ENCODE results near the gene TAS1R2. TPM values are rescaled to one million over a fixed set of nuclear protein-coding genes. Genes with fewer than 3 reads are reported as not detected.
"Not testable (repeated sequence)": the region's sequence is repeated elsewhere in the genome, so short reads cannot be mapped to it uniquely, and the experiment has no call there.

Gene TAS1R2
- total and polyA plus RNA-seq, 5 donors from 2014 or later = not detected

DNA sequence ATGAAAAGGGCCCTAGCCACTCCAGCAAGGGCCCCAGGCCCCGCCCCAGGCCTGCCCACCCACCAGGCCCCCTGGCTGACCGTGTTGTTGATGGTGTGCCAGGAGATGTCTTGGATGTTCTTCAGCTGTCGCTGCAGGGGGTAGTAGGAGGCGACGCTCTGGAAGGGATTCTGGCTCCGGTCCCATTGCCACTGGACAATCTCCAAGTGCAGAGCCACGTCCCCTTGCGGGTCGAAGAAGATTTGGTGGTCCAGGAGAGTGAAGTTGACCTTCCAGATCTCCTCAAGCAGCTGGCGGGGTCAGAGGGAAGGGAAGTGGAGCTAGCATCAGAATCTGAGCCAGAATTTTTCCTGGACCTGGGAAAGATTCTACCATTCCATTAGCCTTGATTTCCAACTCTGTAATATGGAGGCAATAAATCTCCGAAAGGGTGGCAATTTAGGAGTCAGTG lies 10.2 kb downstream of the TAS1R2 start:
- DNase-seq (no peak), ATAC-seq (ENCODE audit: low read depth in 2 of 2) (no peak)

DNA sequence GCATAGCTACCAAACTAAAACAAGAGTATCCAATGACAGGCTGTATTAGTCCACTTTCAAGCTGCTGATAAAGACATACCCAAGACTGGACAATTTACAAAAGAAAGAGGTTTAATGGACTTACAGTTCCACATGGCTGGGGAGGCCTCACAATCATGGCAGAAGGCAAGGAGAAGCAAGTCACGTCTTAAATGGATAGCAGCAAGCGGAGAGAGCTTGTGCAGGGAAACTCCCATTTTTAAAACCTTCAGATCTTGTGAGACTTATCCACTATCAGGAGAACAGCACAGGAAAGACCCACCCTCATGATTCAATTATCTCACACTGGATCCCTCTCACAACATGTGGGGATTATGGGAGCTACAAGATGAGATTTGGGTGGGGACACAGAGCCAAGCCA lies 11.7 kb downstream of the TAS1R2 start:
- not testable (repeated sequence) for H3K4me3 ChIP-seq (ENCODE audit: low read depth, low read length); H3K9me3 Mint-ChIP-seq; DNase-seq; H3K36me3 Mint-ChIP-seq; H3K27ac ChIP-seq (ENCODE audit: insufficient read depth, low read length, poor library complexity, severe bottlenecking); H3K27me3 Mint-ChIP-seq; H3K4me1 ChIP-seq (ENCODE audit: control insufficient read depth, insufficient read depth, low read length, poor library complexity, severe bottlenecking); H3K36me3 ChIP-seq (ENCODE audit: control insufficient read depth, insufficient read depth, low read length); H3K27ac Mint-ChIP-seq; H3K27me3 ChIP-seq (ENCODE audit: control insufficient read depth, insufficient read depth, low read length); H3K9me3 ChIP-seq (ENCODE audit: control insufficient read depth in 2 of 2, low read length in 2 of 2); ATAC-seq (ENCODE audit: low read depth in 2 of 2); H3K4me1 Mint-ChIP-seq
- H3K4me3 Mint-ChIP-seq = peak overlapping the region in 1 of 4 donors; percentile 16

More for the DNA sequence above, 10.2 kb downstream of the TAS1R2 start:
- Mint-ChIP-seq H3K9me3 (peaks cover 0 to 2% (median 0%) of the 10 kb centered on the region in 7 donors), H3K36me3 (no peaks in the 10 kb centered on the region), H3K27me3 (peaks cover 4% of the 10 kb centered on the region), H3K4me3 (no peak overlapping the region), H3K4me1 (no peaks in the 10 kb centered on the region), H3K27ac (no peak overlapping the region)
- Histone ChIP-seq H3K27ac (ENCODE audit: insufficient read depth, low read length, poor library complexity, severe bottlenecking) (no peak overlapping the region), H3K27me3 (ENCODE audit: control insufficient read depth, insufficient read depth, low read length) (no peaks in the 10 kb centered on the region), H3K4me3 (ENCODE audit: low read depth, low read length) (no peak overlapping the region), H3K36me3 (ENCODE audit: control insufficient read depth, insufficient read depth, low read length) (no peaks in the 10 kb centered on the region), H3K4me1 (ENCODE audit: control insufficient read depth, insufficient read depth, low read length, poor library complexity, severe bottlenecking) (no peaks in the 10 kb centered on the region), H3K9me3 (ENCODE audit: control insufficient read depth in 2 of 2, low read length in 2 of 2) (no peaks in the 10 kb centered on the region)

DNA sequence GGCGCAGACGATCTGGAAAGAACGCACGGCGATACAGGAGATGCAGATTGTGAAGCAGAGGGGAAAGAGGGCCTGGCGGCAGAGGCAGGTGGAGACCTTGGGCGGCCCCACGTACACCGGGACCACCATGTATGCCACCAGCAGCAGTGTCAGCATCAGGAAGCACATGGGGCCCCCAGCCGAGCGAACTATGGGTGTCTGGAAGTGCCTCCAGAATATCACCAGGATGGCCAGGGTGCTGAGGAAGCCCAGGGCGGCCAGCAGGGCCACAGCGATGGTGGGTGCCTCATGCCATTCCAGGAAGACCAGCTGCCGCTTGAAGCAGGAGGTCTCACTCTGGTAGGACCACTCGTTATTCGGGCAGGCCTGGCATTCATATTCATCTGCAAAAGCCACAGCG lies 19.3 kb downstream of the TAS1R2 start:
- no peak for DNase-seq
- Mint-ChIP-seq H3K27me3 (no peaks in the 10 kb centered on the region), H3K9me3 (peaks cover 0 to 7% (median 2%) of the 10 kb centered on the region in 7 donors), H3K36me3 (no peaks in the 10 kb centered on the region), H3K4me1 (no peaks in the 10 kb centered on the region), H3K27ac (no peak overlapping the region), H3K4me3 (no peak overlapping the region)
- H3K27me3 ChIP-seq (ENCODE audit: control insufficient read depth, insufficient read depth, low read length) = no peaks in the 10 kb centered on the region
- H3K4me1 ChIP-seq (ENCODE audit: control insufficient read depth, insufficient read depth, low read length, poor library complexity, severe bottlenecking) = no peaks in the 10 kb centered on the region
- H3K36me3 ChIP-seq (ENCODE audit: control insufficient read depth, insufficient read depth, low read length) = no peaks in the 10 kb centered on the region
- H3K9me3 ChIP-seq (ENCODE audit: control insufficient read depth in 2 of 2, low read length in 2 of 2) = no peaks in the 10 kb centered on the region
- no peak overlapping the region for H3K27ac ChIP-seq (ENCODE audit: insufficient read depth, low read length, poor library complexity, severe bottlenecking)
- ATAC-seq (ENCODE audit: low read depth in 2 of 2) = no peak
- no peak overlapping the region for H3K4me3 ChIP-seq (ENCODE audit: low read depth, low read length)

DNA sequence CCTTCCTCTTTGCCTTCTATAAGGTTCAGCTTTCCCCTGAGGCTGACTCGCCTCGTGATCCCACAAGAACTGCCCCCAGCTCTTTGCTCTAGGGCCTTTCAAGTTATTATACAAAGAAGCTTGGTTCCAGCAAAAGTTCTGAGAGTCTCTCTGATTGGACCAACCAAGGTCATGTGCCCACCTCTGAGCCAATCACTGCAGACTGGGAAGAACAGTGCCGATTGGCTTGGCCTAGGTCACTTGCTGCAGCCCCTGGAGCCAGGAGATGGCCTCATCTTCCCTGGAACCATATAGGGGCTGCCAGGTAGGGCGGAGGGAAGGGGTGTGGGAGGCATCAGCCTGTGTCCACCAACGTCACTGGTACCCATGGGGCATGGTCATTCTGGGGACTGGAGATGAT lies 22.8 kb downstream of the TAS1R2 start:
- no peaks in the 10 kb centered on the region for H3K4me1 ChIP-seq (ENCODE audit: control insufficient read depth, insufficient read depth, low read length, poor library complexity, severe bottlenecking)
- no peaks in the 10 kb centered on the region for H3K9me3 ChIP-seq (ENCODE audit: control insufficient read depth in 2 of 2, low read length in 2 of 2)
- no peak overlapping the region for H3K4me3 ChIP-seq (ENCODE audit: low read depth, low read length)
- no peaks in the 10 kb centered on the region for H3K27me3 Mint-ChIP-seq
- H3K4me1 Mint-ChIP-seq = no peaks in the 10 kb centered on the region
- H3K9me3 Mint-ChIP-seq = peaks cover 0 to 6% (median 0%) of the 10 kb centered on the region in 7 donors
- no peak for DNase-seq
- no peaks in the 10 kb centered on the region for H3K36me3 ChIP-seq (ENCODE audit: control insufficient read depth, insufficient read depth, low read length)
- no peak overlapping the region for H3K4me3 Mint-ChIP-seq
- H3K27me3 ChIP-seq (ENCODE audit: control insufficient read depth, insufficient read depth, low read length) = no peaks in the 10 kb centered on the region
- H3K27ac Mint-ChIP-seq = no peak overlapping the region
- H3K27ac ChIP-seq (ENCODE audit: insufficient read depth, low read length, poor library complexity, severe bottlenecking) = no peak overlapping the region
- no peaks in the 10 kb centered on the region for H3K36me3 Mint-ChIP-seq
- no peak for ATAC-seq (ENCODE audit: low read depth in 2 of 2)

DNA sequence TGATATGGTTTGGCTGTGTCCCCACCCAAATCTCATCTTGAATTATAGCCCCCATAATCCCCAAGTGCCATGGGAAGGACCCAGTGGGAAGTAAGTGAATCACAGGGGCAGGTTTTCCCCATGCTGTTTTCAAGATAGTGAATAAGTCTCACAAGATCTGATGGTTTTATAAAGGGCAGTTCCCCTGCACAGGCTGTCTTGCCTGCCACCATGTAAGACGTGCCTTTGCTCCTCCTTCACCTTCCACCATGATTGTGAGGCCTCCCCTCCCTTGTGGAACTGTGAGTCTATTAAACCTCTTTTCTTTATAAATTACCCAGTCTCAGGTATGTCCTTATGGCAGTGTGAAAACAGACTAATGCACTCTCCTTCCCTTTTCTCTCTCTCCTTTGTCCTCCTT lies 27.1 kb downstream of the TAS1R2 start:
- H3K36me3 Mint-ChIP-seq; H3K9me3 ChIP-seq (ENCODE audit: control insufficient read depth in 2 of 2, low read length in 2 of 2); H3K36me3 ChIP-seq (ENCODE audit: control insufficient read depth, insufficient read depth, low read length); H3K27ac Mint-ChIP-seq; H3K4me1 Mint-ChIP-seq; H3K27me3 Mint-ChIP-seq; H3K4me3 ChIP-seq (ENCODE audit: low read depth, low read length); H3K27ac ChIP-seq (ENCODE audit: insufficient read depth, low read length, poor library complexity, severe bottlenecking); ATAC-seq (ENCODE audit: low read depth in 2 of 2); H3K4me3 Mint-ChIP-seq; H3K27me3 ChIP-seq (ENCODE audit: control insufficient read depth, insufficient read depth, low read length); H3K4me1 ChIP-seq (ENCODE audit: control insufficient read depth, insufficient read depth, low read length, poor library complexity, severe bottlenecking); H3K9me3 Mint-ChIP-seq; DNase-seq: not testable (repeated sequence)

DNA sequence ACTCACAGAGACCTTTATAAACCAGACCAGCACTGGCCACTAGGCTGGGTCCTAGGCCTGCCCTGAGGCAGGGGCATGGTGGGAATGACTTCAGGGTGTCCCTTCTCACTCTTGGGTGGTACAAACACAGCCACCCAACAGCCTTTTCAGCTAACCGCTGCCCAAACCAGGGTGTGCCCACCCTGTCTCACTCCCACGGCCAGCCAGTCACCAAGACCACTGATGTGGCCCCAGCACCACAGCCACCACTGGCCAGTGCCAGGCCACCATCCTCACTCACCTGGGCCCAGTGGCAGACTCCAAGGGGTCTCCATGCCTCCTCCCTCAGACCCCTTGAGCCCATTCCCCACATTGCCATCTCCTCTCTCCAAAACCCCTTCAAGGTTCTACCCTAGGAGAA lies 27.8 kb downstream of the TAS1R2 start:
- no peaks in the 10 kb centered on the region for H3K36me3 Mint-ChIP-seq
- H3K9me3 Mint-ChIP-seq = peaks cover 0 to 6% (median under 1%) of the 10 kb centered on the region in 7 donors
- H3K4me3 Mint-ChIP-seq = no peak overlapping the region
- no peaks in the 10 kb centered on the region for H3K9me3 ChIP-seq (ENCODE audit: control insufficient read depth in 2 of 2, low read length in 2 of 2)
- H3K36me3 ChIP-seq (ENCODE audit: control insufficient read depth, insufficient read depth, low read length) = no peaks in the 10 kb centered on the region
- no peak overlapping the region for H3K4me3 ChIP-seq (ENCODE audit: low read depth, low read length)
- ATAC-seq (ENCODE audit: low read depth in 2 of 2) = no peak
- H3K27me3 ChIP-seq (ENCODE audit: control insufficient read depth, insufficient read depth, low read length) = no peaks in the 10 kb centered on the region
- no peak for DNase-seq
- peaks cover 0 to 2% (median 0%) of the 10 kb centered on the region in 4 donors for H3K4me1 Mint-ChIP-seq
- no peak overlapping the region for H3K27ac Mint-ChIP-seq
- H3K27ac ChIP-seq (ENCODE audit: insufficient read depth, low read length, poor library complexity, severe bottlenecking) = no peak overlapping the region
- no peaks in the 10 kb centered on the region for H3K27me3 Mint-ChIP-seq
- H3K4me1 ChIP-seq (ENCODE audit: control insufficient read depth, insufficient read depth, low read length, poor library complexity, severe bottlenecking) = no peaks in the 10 kb centered on the region

DNA sequence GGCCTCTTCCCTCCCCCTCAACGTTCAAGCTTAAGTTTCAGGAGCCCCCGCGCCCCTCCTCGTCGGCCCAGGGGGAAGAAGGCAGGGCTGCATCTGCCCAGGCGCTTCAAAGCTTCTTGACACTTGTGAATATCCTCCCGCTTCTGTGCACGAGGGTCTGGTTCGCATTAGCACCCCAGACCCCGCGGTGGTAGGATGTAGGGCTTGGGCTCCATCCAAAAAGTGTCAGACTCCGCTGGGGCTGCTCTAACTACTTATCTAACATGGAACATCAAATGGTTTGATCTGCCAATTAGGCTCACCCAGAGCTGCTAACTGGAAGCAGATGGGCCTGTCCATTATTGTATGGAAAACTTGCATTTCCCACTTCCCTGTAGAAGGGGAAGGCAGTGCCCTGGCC lies 28.9 kb downstream of the TAS1R2 start:
- Histone ChIP-seq H3K27me3 (ENCODE audit: control insufficient read depth, insufficient read depth, low read length) (no peaks in the 10 kb centered on the region), H3K9me3 (ENCODE audit: control insufficient read depth in 2 of 2, low read length in 2 of 2) (no peaks in the 10 kb centered on the region), H3K4me3 (ENCODE audit: low read depth, low read length) (no peak overlapping the region), H3K4me1 (ENCODE audit: control insufficient read depth, insufficient read depth, low read length, poor library complexity, severe bottlenecking) (no peaks in the 10 kb centered on the region), H3K27ac (ENCODE audit: insufficient read depth, low read length, poor library complexity, severe bottlenecking) (no peak overlapping the region), H3K36me3 (ENCODE audit: control insufficient read depth, insufficient read depth, low read length) (no peaks in the 10 kb centered on the region)
- DNase-seq = no peak
- peaks cover 0 to 6% (median 6%) of the 10 kb centered on the region in 7 donors for H3K9me3 Mint-ChIP-seq
- no peak overlapping the region for H3K27ac Mint-ChIP-seq
- no peaks in the 10 kb centered on the region for H3K27me3 Mint-ChIP-seq
- peaks cover 3% of the 10 kb centered on the region for H3K36me3 Mint-ChIP-seq
- ATAC-seq (ENCODE audit: low read depth in 2 of 2) = no peak
- no peak overlapping the region for H3K4me3 Mint-ChIP-seq
- H3K4me1 Mint-ChIP-seq = peaks cover 0 to 2% (median 0%) of the 10 kb centered on the region in 4 donors

DNA sequence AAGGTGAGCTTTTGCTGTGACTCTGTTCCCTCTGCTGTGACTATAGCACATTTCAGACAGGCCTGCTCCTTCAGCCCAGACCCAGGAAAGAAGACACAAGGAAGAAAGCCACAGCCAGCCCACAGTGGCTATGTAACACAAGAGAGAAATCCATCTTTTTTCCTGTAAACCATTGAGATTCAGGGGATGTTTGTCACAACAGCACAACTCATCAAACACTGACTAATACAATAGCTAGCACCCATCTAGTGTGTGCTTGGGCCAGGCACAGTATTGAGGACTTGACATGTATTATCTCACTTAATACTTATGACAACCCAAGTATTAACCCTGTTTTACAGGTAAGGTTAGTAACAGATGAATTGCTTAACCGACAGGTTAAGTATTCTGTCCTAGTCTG lies 29.8 kb downstream of the TAS1R2 start:
- H3K27me3 Mint-ChIP-seq = no peaks in the 10 kb centered on the region
- Histone ChIP-seq H3K4me1 (ENCODE audit: control insufficient read depth, insufficient read depth, low read length, poor library complexity, severe bottlenecking) (no peaks in the 10 kb centered on the region), H3K4me3 (ENCODE audit: low read depth, low read length) (no peak overlapping the region), H3K27ac (ENCODE audit: insufficient read depth, low read length, poor library complexity, severe bottlenecking) (no peak overlapping the region), H3K9me3 (ENCODE audit: control insufficient read depth in 2 of 2, low read length in 2 of 2) (no peaks in the 10 kb centered on the region), H3K36me3 (ENCODE audit: control insufficient read depth, insufficient read depth, low read length) (no peaks in the 10 kb centered on the region), H3K27me3 (ENCODE audit: control insufficient read depth, insufficient read depth, low read length) (no peaks in the 10 kb centered on the region)
- H3K4me3 Mint-ChIP-seq = no peak overlapping the region
- DNase-seq (no peak), ATAC-seq (ENCODE audit: low read depth in 2 of 2) (no peak)
- H3K9me3 Mint-ChIP-seq = peaks cover 0 to 6% (median 6%) of the 10 kb centered on the region in 7 donors
- peaks cover 4% of the 10 kb centered on the region for H3K36me3 Mint-ChIP-seq
- peaks cover 0 to 2% (median 0%) of the 10 kb centered on the region in 4 donors for H3K4me1 Mint-ChIP-seq
- H3K27ac Mint-ChIP-seq = no peak overlapping the region

Measured in CD4-positive, CD25-positive, alpha-beta regulatory T cell (primary cell).